HCT116 (cell line): Measurements from ENCODE around the gene LBHD1. TPM values are rescaled to one million over a fixed set of nuclear protein-coding genes. Genes with fewer than 3 reads are reported as not detected.

Source experiments
- ATAC-seq: fragments of 200-7000 bp; cut with Tn5 transposase; 2 replicates; pipeline ENCODE4 v1.9.1; 2020; ENCODE audit warnings: mild to moderate bottlenecking, moderate library complexity
- BruUV-seq: library from RNA; stranded (reverse); fragments of 400-500 nt; replicated peaks from 2 replicates; lab custom pipeline; 2021; lab: Mats Ljungman, UMichigan
- CTCF ChIA-PET: fragments of 300-600 bp; sonication (Branson Sonifier 250); formaldehyde crosslinking; loops from one replicate; lab custom pipeline; 2021; ENCODE audit warnings: antibody characterized with exemption; lab: Charles Lee
- POLR2A ChIA-PET: fragments of 300-600, 350-600 bp; sonication (Branson Sonifier 250); formaldehyde crosslinking; loops from one replicate; lab custom pipeline; 2021; ENCODE audit warnings: antibody characterized with exemption; lab: Charles Lee
- RAD21 ChIA-PET, 2 experiments: fragments of 300-600 bp; sonication (Branson Sonifier 250); formaldehyde crosslinking; loops; one replicate each; lab custom pipeline; 2023; ENCODE audit warnings: low total read pairs in 2 of 2; ENCODE audit not compliant: uncharacterized antibody in 2 of 2, unreplicated experiment in 2 of 2, low non-redundant PET in 1 of 2; lab: Charles Lee
- DNase-seq: peaks from one replicate; pipeline ENCODE4 v3.0.0-alpha.2; 2010; ENCODE audit warnings: low read depth, low spot score
- H2AFZ ChIP-seq: fragments of 200-600 bp; shearing (Covaris generic), sonication (generic); 2 replicates; pipeline ENCODE4 v1.6.1; 2017; ENCODE audit warnings: low read depth, mixed run types, mixed read lengths, antibody characterized with exemption, low read length; ENCODE audit not compliant: poor library complexity, severe bottlenecking
- H3K27ac ChIP-seq: 2 replicates; pipeline ENCODE4 v1.5.1; 2012; ENCODE audit warnings: low read depth, low read length
- H3K27me3 ChIP-seq: fragments of 200-600 bp; sonication (generic); 2 replicates; pipeline ENCODE4 v1.6.1; 2016; ENCODE audit warnings: mixed run types, low read length, mixed read lengths; ENCODE audit not compliant: insufficient read depth
- H3K36me3 ChIP-seq, 2 experiments: fragments of 200-500 bp in 1 of 2; fragments of 200-600 bp in 1 of 2; sonication (Bioruptor generic) in 1 of 2; sonication (generic) in 1 of 2; 2 replicates each; pipeline versions ENCODE4 v1.5.1 to v1.6.1; 2014 to 2016; ENCODE audit warnings: low read length in 2 of 2, inconsistent platforms in 1 of 2, mixed read lengths in 1 of 2, mixed run types in 1 of 2; ENCODE audit not compliant: insufficient read depth in 2 of 2, control insufficient read depth in 1 of 2
- H3K4me1 ChIP-seq, 2 experiments: fragments of 200-600 bp in 1 of 2; sonication (generic) in 1 of 2; 2 replicates each; pipeline versions ENCODE4 v1.5.1 to v1.6.1; 2012 to 2017; ENCODE audit warnings: low read length in 2 of 2, inconsistent platforms in 1 of 2, mild to moderate bottlenecking in 1 of 2, mixed read lengths in 1 of 2, mixed run types in 1 of 2, moderate library complexity in 1 of 2; ENCODE audit not compliant: insufficient read depth in 2 of 2, control insufficient read depth in 1 of 2
- H3K4me2 ChIP-seq: fragments of 200-600 bp; sonication (generic); 2 replicates; pipeline ENCODE4 v1.6.1; 2017; ENCODE audit warnings: mixed run types, low read length, mixed read lengths
- H3K4me3 ChIP-seq, 2 experiments: fragments of 200-600 bp in 1 of 2; sonication (generic) in 1 of 2; replicated peaks in 1 of 2; 2 replicates each; pipeline ENCODE4 v1.5.1; 2011 to 2016; ENCODE audit warnings: low read length in 2 of 2, control low read depth in 1 of 2, low read depth in 1 of 2, mild to moderate bottlenecking in 1 of 2, mixed read lengths in 1 of 2, mixed run types in 1 of 2
- H3K79me2 ChIP-seq: fragments of 200-600 bp; sonication (generic); 2 replicates; pipeline ENCODE4 v1.6.1; 2017; ENCODE audit warnings: mild to moderate bottlenecking, mixed run types, low read length, moderate library complexity, mixed read lengths; ENCODE audit not compliant: insufficient read depth
- H3K9ac ChIP-seq: fragments of 200-600 bp; sonication (generic); 2 replicates; pipeline ENCODE4 v1.6.1; 2016; ENCODE audit warnings: low read length, mixed read lengths
- H3K9me2 ChIP-seq: fragments of 200-600 bp; sonication (generic), shearing (Covaris generic); 2 replicates; pipeline ENCODE4 v1.6.1; 2017; ENCODE audit warnings: mixed run types, mild to moderate bottlenecking, moderate library complexity; ENCODE audit not compliant: insufficient read depth
- H3K9me3 ChIP-seq, 2 experiments: fragments of 200-500 bp in 1 of 2; fragments of 200-600 bp in 1 of 2; sonication (Bioruptor generic) in 1 of 2; sonication (generic) in 1 of 2; 2 replicates each; pipeline ENCODE4 v1.6.1; 2014 to 2017; ENCODE audit warnings: low read length in 2 of 2, mixed read lengths in 2 of 2, inconsistent platforms in 1 of 2, low read depth in 1 of 2, mild to moderate bottlenecking in 1 of 2, mixed run types in 1 of 2, moderate library complexity in 1 of 2; ENCODE audit not compliant: control insufficient read depth in 1 of 2, insufficient read depth in 1 of 2
- H4K20me1 ChIP-seq: fragments of 200-600 bp; sonication (generic), shearing (Covaris generic); 2 replicates; pipeline ENCODE4 v1.6.1; 2017; ENCODE audit warnings: mixed run types, mild to moderate bottlenecking, moderate library complexity; ENCODE audit not compliant: insufficient read depth
- CEBPB ChIP-seq: IDR thresholded peaks from 2 replicates; pipeline ENCODE4 v1.6.1; 2012; ENCODE audit warnings: low read depth
- ELF1 ChIP-seq: IDR thresholded peaks from 2 replicates; pipeline ENCODE4 v1.6.1; 2012; ENCODE audit warnings: low read depth, borderline replicate concordance
- EZH2 ChIP-seq: fragments of 200-600 bp; sonication (generic); IDR thresholded peaks from 2 replicates; pipeline ENCODE4 v1.6.1; 2017; ENCODE audit warnings: antibody characterized with exemption, mixed run types
- MAX ChIP-seq: IDR thresholded peaks from 2 replicates; pipeline ENCODE4 v1.6.1; 2012
- RAD21 ChIP-seq: IDR thresholded peaks from 2 replicates; pipeline ENCODE4 v1.6.1; 2012; ENCODE audit warnings: low read depth, mild to moderate bottlenecking
- SIN3A ChIP-seq: IDR thresholded peaks from 2 replicates; pipeline ENCODE4 v1.6.1; 2012; ENCODE audit warnings: low read depth
- SP1 ChIP-seq: IDR thresholded peaks from 2 replicates; pipeline ENCODE4 v1.6.1; 2012; ENCODE audit warnings: low read depth
- SRF ChIP-seq: IDR thresholded peaks from 2 replicates; pipeline ENCODE4 v1.6.1; 2012; ENCODE audit warnings: low read depth
- ZFX ChIP-seq: fragments of 450-650 bp; IDR thresholded peaks from 2 replicates; pipeline ENCODE4 v1.6.1; 2017
- ZNF274 ChIP-seq: fragments of 200-500 bp; sonication (Bioruptor generic); IDR thresholded peaks from 2 replicates; pipeline ENCODE4 v1.6.1; 2014; ENCODE audit warnings: mild to moderate bottlenecking, low read depth, low read length, inconsistent platforms
- intact Hi-C: fragments of 100-400 bp; cut with micrococcal nuclease; formaldehyde crosslinking; loops from 2 replicates; pipeline ENCODE4 v1.10.0; 2022
- total RNA-seq: library from RNA; stranded (reverse); gene quantifications from one replicate; pipeline ENCODE4 v1.2.1, GENCODE V29; 2021; ENCODE audit not compliant: unreplicated experiment
- TF ChIP-seq, protein P1 (sequence below): IDR thresholded peaks from 2 replicates; pipeline ENCODE4 v1.6.1; 2012
- TF ChIP-seq, protein P2 (sequence below): IDR thresholded peaks from 2 replicates; pipeline ENCODE4 v1.6.1; 2011; ENCODE audit warnings: mild to moderate bottlenecking, low read length, moderate library complexity; ENCODE audit not compliant: insufficient replicate concordance; ENCODE audit errors: extremely low read depth

LBHD1 gene
- total RNA-seq, 1 experiment from 2014 or later, result 14.7 TPM

DNA sequence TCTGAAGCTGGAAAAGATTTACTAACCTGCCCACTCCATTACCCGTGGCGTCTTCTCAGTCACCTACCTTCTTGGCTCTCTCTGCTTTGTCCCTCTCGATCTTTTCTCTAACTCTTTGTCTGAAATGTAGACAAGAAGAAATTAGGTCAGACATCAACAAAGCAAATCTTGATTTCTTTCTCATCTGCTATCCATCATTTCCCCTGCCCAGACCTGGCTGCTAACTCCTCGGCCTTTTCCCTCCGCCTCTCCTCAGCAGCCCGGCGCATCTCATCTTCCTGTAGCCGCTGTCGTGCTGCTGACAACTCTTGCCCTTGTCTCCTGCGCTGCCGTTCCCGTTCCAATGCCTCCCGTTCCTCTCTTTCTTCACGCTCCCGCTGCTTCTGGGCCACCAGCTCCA lies 5.6 kb upstream of the LBHD1 start:
- peaks cover 31 to 51% of the 10 kb centered on the region in 2 experiments for H3K4me1 ChIP-seq
- intact Hi-C loops, result loop anchor here (10.0 kb wide), 1 partner anchor 87 kb away; the partner anchor contains the start of gene POLR2G
- no peak overlapping the region for H2AFZ ChIP-seq
- RAD21 ChIA-PET, result no interaction called here
- ATAC-seq, result no peak
- no peak for TF ChIP-seq ELF1
- TF ChIP-seq RAD21, result no peak
- TF ChIP-seq MAX, result no peak
- TF ChIP-seq ZNF274, result no peak
- DNase-seq, result no peak
- peak overlapping the region; percentile 80 to 87 for H3K4me3 ChIP-seq
- H3K9me2 ChIP-seq, result no peaks in the 10 kb centered on the region
- no peaks in the 10 kb centered on the region for H3K9me3 ChIP-seq
- H3K27me3 ChIP-seq, result no peaks in the 10 kb centered on the region
- H3K4me2 ChIP-seq, result peak overlapping the region; percentile 95
- peaks cover 6 to 11% of the 10 kb centered on the region in 2 experiments; a peak in 3 of 4 replicates for H3K36me3 ChIP-seq
- CTCF ChIA-PET, result no interaction called here
- peaks cover 55% of the 10 kb centered on the region for H3K79me2 ChIP-seq
- H4K20me1 ChIP-seq, result no peaks in the 10 kb centered on the region
- POLR2A ChIA-PET, result interaction anchor here (1.2 to 2.4 kb wide), 2 partner anchors 13 to 86 kb away, joined by 4 to 6 read pairs; partner anchors contain the start of genes C11orf98, CSKMT and TUT1
- BruUV-seq, result no TSS peak
- peak overlapping the region; percentile 84 for H3K9ac ChIP-seq
- no peak overlapping the region for H3K27ac ChIP-seq

GRCh38 chr11:62677156-62677555 lies 5.1 kb upstream of the LBHD1 start:
- POLR2A ChIA-PET, result interaction anchor here (0.9 to 2.4 kb wide), 3 partner anchors 12 to 85 kb away, joined by 3 to 6 read pairs (median 4); partner anchors contain the start of genes C11orf98, CSKMT, HNRNPUL2 and TUT1
- no peak overlapping the region for H3K27ac ChIP-seq
- H3K36me3 ChIP-seq, result peaks cover 6 to 11% of the 10 kb centered on the region in 2 experiments; a peak in 3 of 4 replicates
- H3K4me2 ChIP-seq, result peak overlapping the region; percentile 95
- CTCF ChIA-PET, result no interaction called here
- H3K79me2 ChIP-seq, result peaks cover 61% of the 10 kb centered on the region
- H3K27me3 ChIP-seq, result no peaks in the 10 kb centered on the region
- H3K9ac ChIP-seq, result peak overlapping the region; percentile 84; the same call in 1 of the 2 replicates
- no peaks in the 10 kb centered on the region for H3K9me3 ChIP-seq
- H3K4me1 ChIP-seq, result peaks cover 32 to 57% of the 10 kb centered on the region in 2 experiments
- TF ChIP-seq CEBPB (no peak), SP1 (no peak), ZNF274 (no peak), ZFX (no peak), SRF (no peak), EZH2 (no peak), SIN3A (no peak)
- TF ChIP-seq, protein P1, sequence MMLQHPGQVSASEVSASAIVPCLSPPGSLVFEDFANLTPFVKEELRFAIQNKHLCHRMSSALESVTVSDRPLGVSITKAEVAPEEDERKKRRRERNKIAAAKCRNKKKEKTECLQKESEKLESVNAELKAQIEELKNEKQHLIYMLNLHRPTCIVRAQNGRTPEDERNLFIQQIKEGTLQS, result no peak
- TF ChIP-seq, protein P2, sequence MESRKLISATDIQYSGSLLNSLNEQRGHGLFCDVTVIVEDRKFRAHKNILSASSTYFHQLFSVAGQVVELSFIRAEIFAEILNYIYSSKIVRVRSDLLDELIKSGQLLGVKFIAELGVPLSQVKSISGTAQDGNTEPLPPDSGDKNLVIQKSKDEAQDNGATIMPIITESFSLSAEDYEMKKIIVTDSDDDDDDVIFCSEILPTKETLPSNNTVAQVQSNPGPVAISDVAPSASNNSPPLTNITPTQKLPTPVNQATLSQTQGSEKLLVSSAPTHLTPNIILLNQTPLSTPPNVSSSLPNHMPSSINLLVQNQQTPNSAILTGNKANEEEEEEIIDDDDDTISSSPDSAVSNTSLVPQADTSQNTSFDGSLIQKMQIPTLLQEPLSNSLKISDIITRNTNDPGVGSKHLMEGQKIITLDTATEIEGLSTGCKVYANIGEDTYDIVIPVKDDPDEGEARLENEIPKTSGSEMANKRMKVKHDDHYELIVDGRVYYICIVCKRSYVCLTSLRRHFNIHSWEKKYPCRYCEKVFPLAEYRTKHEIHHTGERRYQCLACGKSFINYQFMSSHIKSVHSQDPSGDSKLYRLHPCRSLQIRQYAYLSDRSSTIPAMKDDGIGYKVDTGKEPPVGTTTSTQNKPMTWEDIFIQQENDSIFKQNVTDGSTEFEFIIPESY, result no peak
- H2AFZ ChIP-seq, result no peak overlapping the region
- ATAC-seq (no peak), DNase-seq (no peak)
- no peaks in the 10 kb centered on the region for H3K9me2 ChIP-seq
- RAD21 ChIA-PET, result no interaction called here
- H3K4me3 ChIP-seq, result peak overlapping the region in 1 of 2 experiments; percentile 87; a peak in 1 of 4 replicates
- intact Hi-C loops, result loop anchor here (10.0 kb wide), 1 partner anchor 88 kb away; the partner anchor contains the start of gene POLR2G
- no TSS peak for BruUV-seq
- H4K20me1 ChIP-seq, result no peaks in the 10 kb centered on the region
